Ishikawa (cell line): ENCODE results near the gene MFSD12.

Experiments
- EP300 ChIP-seq: IDR thresholded peaks from 2 replicates; pipeline ENCODE4 v1.6.1; 2012; ENCODE audit warnings: borderline replicate concordance
- MAX ChIP-seq: IDR thresholded peaks from 2 replicates; pipeline ENCODE4 v1.6.1; 2012
- YY1 ChIP-seq: IDR thresholded peaks from 2 replicates; pipeline ENCODE4 v1.6.1; 2012; ENCODE audit warnings: low read depth

- TF ChIP-seq MAX, result no peak
- no peak for TF ChIP-seq EP300
- TF ChIP-seq YY1, result no peak
Measured at GRCh38 chr19:3535981-3536380, 21.4 kb downstream of the MFSD12 start.
